ENCODE data around the gene DOCK3. TPM values are rescaled to one million over a fixed set of nuclear protein-coding genes. Genes with fewer than 3 reads are reported as not detected.

Gene DOCK3
- total and polyA plus RNA-seq, 4 donors = 0.01 to 0.08 (median 0.06) TPM; not detected in 1

DNA sequence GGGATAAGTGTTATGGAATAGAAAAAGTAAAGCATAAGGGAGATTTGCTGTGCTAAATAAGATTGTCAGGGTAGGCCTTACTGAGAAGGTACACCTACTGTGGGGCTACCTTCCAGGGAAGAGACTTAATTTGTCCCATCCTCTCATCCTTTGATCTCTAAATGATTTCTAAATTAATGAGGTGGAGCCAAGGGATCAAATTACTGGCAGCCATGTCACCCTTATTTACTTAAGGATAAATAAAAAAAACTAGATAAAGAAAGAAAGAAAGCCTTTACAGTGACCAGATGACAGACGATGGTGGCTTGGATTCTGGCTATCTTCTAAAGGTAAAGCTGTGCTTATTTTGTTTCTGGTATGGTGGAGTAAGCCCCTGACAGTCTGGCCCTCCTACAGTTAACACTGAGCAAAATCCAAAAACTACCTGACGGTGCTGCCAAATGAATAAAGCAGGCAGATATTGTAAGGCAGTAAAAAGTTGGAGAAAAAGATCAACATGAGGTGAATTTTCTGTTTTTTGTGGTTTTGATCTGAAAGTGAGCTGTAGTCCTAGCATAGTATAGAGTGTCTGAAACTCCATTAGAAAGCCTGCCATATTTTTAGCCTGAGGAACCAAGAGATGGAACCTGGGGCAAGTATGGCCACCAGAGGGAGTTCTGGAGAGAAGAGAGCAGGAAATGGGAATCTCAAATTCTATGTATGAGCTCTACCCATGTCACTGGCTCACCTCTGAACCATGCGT is 425.2 kb downstream of the DOCK3 start:
- Histone ChIP-seq H3K4me3 (ENCODE audit: low read depth in 1 of 3, low read length in 3 of 3) (no peak overlapping the region), H3K36me3 (ENCODE audit: control insufficient read depth in 4 of 4, insufficient read depth in 3 of 4, low read depth in 1 of 4, low read length in 3 of 4) (no peaks in the 10 kb centered on the region), H3K9me3 (ENCODE audit: control insufficient read depth in 4 of 4, low read length in 3 of 4) (no peaks in the 10 kb centered on the region), H3K9ac (ENCODE audit: low read depth in 1 of 2, low read length in 2 of 2) (no peak overlapping the region), H3K27ac (ENCODE audit: low read depth in 1 of 2, low read length in 2 of 2) (no peak overlapping the region), H3K4me1 (ENCODE audit: control insufficient read depth in 4 of 4, insufficient read depth in 4 of 4, low read length in 3 of 4) (no peaks in the 10 kb centered on the region), H3K27me3 (ENCODE audit: control insufficient read depth in 4 of 4, insufficient read depth in 4 of 4, low read length in 3 of 4) (no peaks in the 10 kb centered on the region)
- WGBS = 59% methylated on average over 3 of the region's 3 CpGs
- peak in 1 of 2 donors; percentile 7 for TF ChIP-seq HNF4A (conservative IDR thresholded peaks at IDR 0.05)
- TF ChIP-seq, protein P1, sequence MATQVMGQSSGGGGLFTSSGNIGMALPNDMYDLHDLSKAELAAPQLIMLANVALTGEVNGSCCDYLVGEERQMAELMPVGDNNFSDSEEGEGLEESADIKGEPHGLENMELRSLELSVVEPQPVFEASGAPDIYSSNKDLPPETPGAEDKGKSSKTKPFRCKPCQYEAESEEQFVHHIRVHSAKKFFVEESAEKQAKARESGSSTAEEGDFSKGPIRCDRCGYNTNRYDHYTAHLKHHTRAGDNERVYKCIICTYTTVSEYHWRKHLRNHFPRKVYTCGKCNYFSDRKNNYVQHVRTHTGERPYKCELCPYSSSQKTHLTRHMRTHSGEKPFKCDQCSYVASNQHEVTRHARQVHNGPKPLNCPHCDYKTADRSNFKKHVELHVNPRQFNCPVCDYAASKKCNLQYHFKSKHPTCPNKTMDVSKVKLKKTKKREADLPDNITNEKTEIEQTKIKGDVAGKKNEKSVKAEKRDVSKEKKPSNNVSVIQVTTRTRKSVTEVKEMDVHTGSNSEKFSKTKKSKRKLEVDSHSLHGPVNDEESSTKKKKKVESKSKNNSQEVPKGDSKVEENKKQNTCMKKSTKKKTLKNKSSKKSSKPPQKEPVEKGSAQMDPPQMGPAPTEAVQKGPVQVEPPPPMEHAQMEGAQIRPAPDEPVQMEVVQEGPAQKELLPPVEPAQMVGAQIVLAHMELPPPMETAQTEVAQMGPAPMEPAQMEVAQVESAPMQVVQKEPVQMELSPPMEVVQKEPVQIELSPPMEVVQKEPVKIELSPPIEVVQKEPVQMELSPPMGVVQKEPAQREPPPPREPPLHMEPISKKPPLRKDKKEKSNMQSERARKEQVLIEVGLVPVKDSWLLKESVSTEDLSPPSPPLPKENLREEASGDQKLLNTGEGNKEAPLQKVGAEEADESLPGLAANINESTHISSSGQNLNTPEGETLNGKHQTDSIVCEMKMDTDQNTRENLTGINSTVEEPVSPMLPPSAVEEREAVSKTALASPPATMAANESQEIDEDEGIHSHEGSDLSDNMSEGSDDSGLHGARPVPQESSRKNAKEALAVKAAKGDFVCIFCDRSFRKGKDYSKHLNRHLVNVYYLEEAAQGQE (IDR thresholded peaks at IDR 0.05) = no peak
- peak; percentile 83 to 92 for TF ChIP-seq RAD21 (IDR thresholded peaks at IDR 0.05)
- TF ChIP-seq, protein P2, sequence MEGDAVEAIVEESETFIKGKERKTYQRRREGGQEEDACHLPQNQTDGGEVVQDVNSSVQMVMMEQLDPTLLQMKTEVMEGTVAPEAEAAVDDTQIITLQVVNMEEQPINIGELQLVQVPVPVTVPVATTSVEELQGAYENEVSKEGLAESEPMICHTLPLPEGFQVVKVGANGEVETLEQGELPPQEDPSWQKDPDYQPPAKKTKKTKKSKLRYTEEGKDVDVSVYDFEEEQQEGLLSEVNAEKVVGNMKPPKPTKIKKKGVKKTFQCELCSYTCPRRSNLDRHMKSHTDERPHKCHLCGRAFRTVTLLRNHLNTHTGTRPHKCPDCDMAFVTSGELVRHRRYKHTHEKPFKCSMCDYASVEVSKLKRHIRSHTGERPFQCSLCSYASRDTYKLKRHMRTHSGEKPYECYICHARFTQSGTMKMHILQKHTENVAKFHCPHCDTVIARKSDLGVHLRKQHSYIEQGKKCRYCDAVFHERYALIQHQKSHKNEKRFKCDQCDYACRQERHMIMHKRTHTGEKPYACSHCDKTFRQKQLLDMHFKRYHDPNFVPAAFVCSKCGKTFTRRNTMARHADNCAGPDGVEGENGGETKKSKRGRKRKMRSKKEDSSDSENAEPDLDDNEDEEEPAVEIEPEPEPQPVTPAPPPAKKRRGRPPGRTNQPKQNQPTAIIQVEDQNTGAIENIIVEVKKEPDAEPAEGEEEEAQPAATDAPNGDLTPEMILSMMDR (IDR thresholded peaks at IDR 0.05; ENCODE audit: low read depth, low read length, missing input control) = peak; percentile 78
- TF ChIP-seq YY1 (IDR thresholded peaks at IDR 0.05) = peak; percentile 33
- DNase-seq (ENCODE audit: low spot score) = peak; percentile 48

DNA sequence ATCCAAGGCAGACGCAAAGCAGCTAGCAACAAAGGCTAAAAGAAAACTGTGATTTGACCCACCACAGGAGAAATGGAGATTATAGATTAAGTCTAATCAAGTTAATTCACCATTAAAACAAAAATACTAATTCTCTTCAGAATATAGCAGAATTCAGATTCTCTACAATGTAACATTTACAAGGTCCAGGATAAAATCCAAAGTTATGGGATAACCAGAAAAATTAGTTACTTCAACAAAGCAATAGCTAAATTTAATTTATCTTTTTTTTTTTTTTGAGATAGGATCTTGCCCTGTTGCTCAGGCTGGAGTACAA is 425.8 kb downstream of the DOCK3 start:
- no peak overlapping the region for H3K4me3 ChIP-seq (ENCODE audit: low read depth in 1 of 3, low read length in 3 of 3)
- no peaks in the 10 kb centered on the region for H3K4me1 ChIP-seq (ENCODE audit: control insufficient read depth in 4 of 4, insufficient read depth in 4 of 4, low read length in 3 of 4)
- no peak for DNase-seq (ENCODE audit: low spot score)
- no peaks in the 10 kb centered on the region for H3K9me3 ChIP-seq (ENCODE audit: control insufficient read depth in 4 of 4, low read length in 3 of 4)
- no peak for TF ChIP-seq SP1 (IDR thresholded peaks at IDR 0.05)
- TF ChIP-seq GABPA (IDR thresholded peaks at IDR 0.05 in 1 of 2, conservative IDR thresholded peaks at IDR 0.05 in 1 of 2) = no peak
- TF ChIP-seq TAF1 (conservative IDR thresholded peaks at IDR 0.05) = no peak
- no peak for TF ChIP-seq HNF4G (IDR thresholded peaks at IDR 0.05)
- no peak for TF ChIP-seq FOXA1 (IDR thresholded peaks at IDR 0.05)
- TF ChIP-seq YY1 (IDR thresholded peaks at IDR 0.05) = no peak
- TF ChIP-seq, protein P1 (IDR thresholded peaks at IDR 0.05) = no peak
- TF ChIP-seq, protein P3, sequence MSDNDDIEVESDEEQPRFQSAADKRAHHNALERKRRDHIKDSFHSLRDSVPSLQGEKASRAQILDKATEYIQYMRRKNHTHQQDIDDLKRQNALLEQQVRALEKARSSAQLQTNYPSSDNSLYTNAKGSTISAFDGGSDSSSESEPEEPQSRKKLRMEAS (IDR thresholded peaks at IDR 0.05) = no peak
- no peak for TF ChIP-seq RAD21 (IDR thresholded peaks at IDR 0.05)
- no peak for TF ChIP-seq NR2F2 (IDR thresholded peaks at IDR 0.05)
- TF ChIP-seq, protein P4, sequence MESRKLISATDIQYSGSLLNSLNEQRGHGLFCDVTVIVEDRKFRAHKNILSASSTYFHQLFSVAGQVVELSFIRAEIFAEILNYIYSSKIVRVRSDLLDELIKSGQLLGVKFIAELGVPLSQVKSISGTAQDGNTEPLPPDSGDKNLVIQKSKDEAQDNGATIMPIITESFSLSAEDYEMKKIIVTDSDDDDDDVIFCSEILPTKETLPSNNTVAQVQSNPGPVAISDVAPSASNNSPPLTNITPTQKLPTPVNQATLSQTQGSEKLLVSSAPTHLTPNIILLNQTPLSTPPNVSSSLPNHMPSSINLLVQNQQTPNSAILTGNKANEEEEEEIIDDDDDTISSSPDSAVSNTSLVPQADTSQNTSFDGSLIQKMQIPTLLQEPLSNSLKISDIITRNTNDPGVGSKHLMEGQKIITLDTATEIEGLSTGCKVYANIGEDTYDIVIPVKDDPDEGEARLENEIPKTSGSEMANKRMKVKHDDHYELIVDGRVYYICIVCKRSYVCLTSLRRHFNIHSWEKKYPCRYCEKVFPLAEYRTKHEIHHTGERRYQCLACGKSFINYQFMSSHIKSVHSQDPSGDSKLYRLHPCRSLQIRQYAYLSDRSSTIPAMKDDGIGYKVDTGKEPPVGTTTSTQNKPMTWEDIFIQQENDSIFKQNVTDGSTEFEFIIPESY (IDR thresholded peaks at IDR 0.05) = no peak
- WGBS = 59% methylated on average over 1 of the region's 1 CpG
- H3K27me3 ChIP-seq (ENCODE audit: control insufficient read depth in 4 of 4, insufficient read depth in 4 of 4, low read length in 3 of 4) = no peaks in the 10 kb centered on the region
- H3K9ac ChIP-seq (ENCODE audit: low read depth in 1 of 2, low read length in 2 of 2) = no peak overlapping the region
- no peaks in the 10 kb centered on the region for H3K36me3 ChIP-seq (ENCODE audit: control insufficient read depth in 4 of 4, insufficient read depth in 3 of 4, low read depth in 1 of 4, low read length in 3 of 4)
- no peak overlapping the region for H3K27ac ChIP-seq (ENCODE audit: low read depth in 1 of 2, low read length in 2 of 2)

All from liver (tissue), 9 donors.